CD4-positive, alpha-beta T cell treated with Interleukin-12 subunit alpha and Interleukin-12 subunit beta, for 1 hour (primary cell): ENCODE measurements around the gene VPS26C.
A peak's percentile ranks its signal among the peaks of the same experiment; 100 is the strongest.

Experiments
- DNase-seq: peaks from one replicate; pipeline ENCODE4 v3.0.0-alpha.2; 2020

VPS26C gene

GRCh38 chr21:37263827-37264600 is 3.1 kb downstream of the VPS26C start:
- no peak for DNase-seq

GRCh38 chr21:37259426-37259825 is 7.7 kb downstream of the VPS26C start:
- DNase-seq: no peak

GRCh38 chr21:37257967-37258877 is 8.9 kb downstream of the VPS26C start:
- peak; percentile 82 for DNase-seq

- DNase-seq: peak; percentile 30
Observed at GRCh38 chr21:37257511-37257966, 9.6 kb downstream of the VPS26C start.

- no peak for DNase-seq
Observed at GRCh38 chr21:37253991-37254390, 13.1 kb downstream of the VPS26C start.

GRCh38 chr21:37251294-37251634 is 15.9 kb downstream of the VPS26C start:
- no peak for DNase-seq

GRCh38 chr21:37249112-37249904 is 17.8 kb downstream of the VPS26C start:
- DNase-seq: no peak

GRCh38 chr21:37248298-37248697 is 18.8 kb downstream of the VPS26C start:
- no peak for DNase-seq

GRCh38 chr21:37245151-37245550 is 22.0 kb downstream of the VPS26C start:
- no peak for DNase-seq

GRCh38 chr21:37244501-37245095 is 22.5 kb downstream of the VPS26C start:
- no peak for DNase-seq

GRCh38 chr21:37243961-37244360 is 23.2 kb downstream of the VPS26C start:
- DNase-seq: no peak

- DNase-seq: no peak
Observed at GRCh38 chr21:37241426-37241825, 25.7 kb downstream of the VPS26C start.

- no peak for DNase-seq
Observed at GRCh38 chr21:37240978-37241377, 26.2 kb downstream of the VPS26C start.

- DNase-seq: peak; percentile 14
Observed at GRCh38 chr21:37237764-37238163, 29.4 kb downstream of the VPS26C start.

- DNase-seq: no peak
Observed at GRCh38 chr21:37237346-37237745, 29.8 kb downstream of the VPS26C start.

- DNase-seq: no peak
Observed at GRCh38 chr21:37233551-37234146, 33.5 kb downstream of the VPS26C start.

GRCh38 chr21:37232274-37233018 is 34.7 kb downstream of the VPS26C start:
- DNase-seq: no peak

GRCh38 chr21:37231671-37232070 is 35.5 kb downstream of the VPS26C start:
- DNase-seq: no peak

- no peak for DNase-seq
Observed at GRCh38 chr21:37231249-37231645, 35.9 kb downstream of the VPS26C start.

GRCh38 chr21:37230632-37231248 is 36.4 kb downstream of the VPS26C start:
- no peak for DNase-seq

- no peak for DNase-seq
Observed at GRCh38 chr21:37228003-37228400, 39.1 kb downstream of the VPS26C start.
